ENCODE data around the gene UCN2.

Gene UCN2

GRCh38 chr3:48563382-48563918 lies at the start of gene UCN2:
Gene UCN2, minus strand, starts transcription at chr3:48563781. Its CDS starts 657 bp downstream, at chr3:48563124.
- DNase-seq (ENCODE audit: low spot score) = no peak
- H3K27ac ChIP-seq = peak within 1 kb of the TSS; percentile 100
- ChIA-PET POLR2A (ENCODE audit: low non-redundant PET) (no interaction called here), CTCF (no interaction called here)
- TF ChIP-seq CTCF (conservative IDR thresholded peaks at IDR 0.05; ENCODE audit: low read depth) = no peak

GRCh38 chr3:48612309-48612708 lies 48.7 kb upstream of the UCN2 start:
- peak overlapping the region; percentile 73 for H3K27ac ChIP-seq
- ChIA-PET POLR2A (ENCODE audit: low non-redundant PET) (no interaction called here), CTCF (interaction anchor here (1.1 kb wide), 1 partner anchor 12 kb away, joined by 3 read pairs; no protein-coding TSS in a partner anchor)
- no peak for DNase-seq (ENCODE audit: low spot score)
- no peak for TF ChIP-seq CTCF (conservative IDR thresholded peaks at IDR 0.05; ENCODE audit: low read depth)

- ChIA-PET POLR2A (ENCODE audit: low non-redundant PET) (interaction anchor here (0.7 kb wide), 1 partner anchor 10 kb away, joined by 4 read pairs; no protein-coding TSS in a partner anchor), CTCF (interaction anchor here (0.6 to 1.0 kb wide), 2 partner anchors 10 to 56 kb away, joined by 3 to 7 read pairs; no protein-coding TSS in a partner anchor)
- H3K27ac ChIP-seq = peak within 1 kb of the TSS; percentile 89
- peak; percentile 84 for TF ChIP-seq CTCF (conservative IDR thresholded peaks at IDR 0.05; ENCODE audit: low read depth)
- peak; percentile 82 for DNase-seq (ENCODE audit: low spot score)
Measured at GRCh38 chr3:48609088-48610005, 45.8 kb upstream of the UCN2 start, which contains the start of gene UQCRC1. Gene UQCRC1, minus strand, starts transcription at chr3:48609646. Its CDS starts 26 bp downstream, at chr3:48609620.

GRCh38 chr3:48607519-48607918 lies 43.9 kb upstream of the UCN2 start:
- ChIA-PET POLR2A (ENCODE audit: low non-redundant PET) (no interaction called here), CTCF (no interaction called here)
- peak overlapping the region; percentile 100 for H3K27ac ChIP-seq
- no peak for DNase-seq (ENCODE audit: low spot score)
- no peak for TF ChIP-seq CTCF (conservative IDR thresholded peaks at IDR 0.05; ENCODE audit: low read depth)

GRCh38 chr3:48601622-48601994 lies 38.0 kb upstream of the UCN2 start:
- POLR2A ChIA-PET (ENCODE audit: low non-redundant PET) = no interaction called here
- no peak for DNase-seq (ENCODE audit: low spot score)
- H3K27ac ChIP-seq = peak overlapping the region; percentile 100
- CTCF ChIA-PET = interaction anchor here (0.6 kb wide), 1 partner anchor 201 kb away, joined by 3 read pairs; no protein-coding TSS in a partner anchor
- no peak for TF ChIP-seq CTCF (conservative IDR thresholded peaks at IDR 0.05; ENCODE audit: low read depth)

- POLR2A ChIA-PET (ENCODE audit: low non-redundant PET) = no interaction called here
- no peak for TF ChIP-seq CTCF (conservative IDR thresholded peaks at IDR 0.05; ENCODE audit: low read depth)
- CTCF ChIA-PET = no interaction called here
Measured at GRCh38 chr3:48600711-48601621, 37.4 kb upstream of the UCN2 start.

More at GRCh38 chr3:48600711-48601621, 37.4 kb upstream of the UCN2 start:
- H3K27ac ChIP-seq = peak overlapping the region; percentile 100
- no peak for DNase-seq (ENCODE audit: low spot score)

All from RWPE1 (cell line).